Kidney (tissue), 14 donors: Measurements from ENCODE around the gene ASB8. TPM values are rescaled to one million over a fixed set of nuclear protein-coding genes. Genes with fewer than 3 reads are reported as not detected.

Experiments
- DNase-seq, 5 donors: peaks; one replicate each; pipeline ENCODE4 v3.0.0-alpha.2; 2013 to 2020
- FAIRE-seq: peaks from 2 replicates; lab custom pipeline; 2012; peaks lifted over from hg19 to GRCh38; lab: Jason Lieb, UNC
- H3K27ac ChIP-seq, 2 donors: one replicate each; pipeline ENCODE4 v1.7.0; 2013; ENCODE audit warnings: low read depth in 2 of 2, low read length in 2 of 2, inconsistent platforms in 1 of 2
- H3K27me3 ChIP-seq: one replicate; pipeline ENCODE4 v1.7.1; 2013; ENCODE audit warnings: low read length, inconsistent platforms; ENCODE audit not compliant: control insufficient read depth, insufficient read depth
- H3K36me3 ChIP-seq, 3 donors: one replicate each; pipeline versions ENCODE4 v1.7.0 to v1.7.1; 2013; ENCODE audit warnings: low read length in 3 of 3, control low read depth in 1 of 3, inconsistent platforms in 1 of 3; ENCODE audit not compliant: insufficient read depth in 3 of 3, control insufficient read depth in 2 of 3
- H3K4me1 ChIP-seq, 3 donors: one replicate each; pipeline versions ENCODE4 v1.7.0 to v1.7.1; 2013; ENCODE audit warnings: low read length in 3 of 3, inconsistent platforms in 1 of 3, low read depth in 1 of 3; ENCODE audit not compliant: control insufficient read depth in 2 of 3, insufficient read depth in 2 of 3
- H3K4me3 ChIP-seq, 3 donors: one replicate each; pipeline versions ENCODE4 v1.7.0 to v1.8.1; 2013; ENCODE audit warnings: low read length in 3 of 3, control low read depth in 1 of 3, inconsistent platforms in 1 of 3
- H3K9ac ChIP-seq, 3 donors: one replicate each; pipeline versions ENCODE4 v1.7.0 to v1.7.1; 2013; ENCODE audit warnings: low read length in 3 of 3, control low read depth in 1 of 3, inconsistent platforms in 1 of 3
- H3K9me3 ChIP-seq, 3 donors: one replicate each; pipeline versions ENCODE4 v1.7.0 to v1.7.1; 2013; ENCODE audit warnings: low read length in 3 of 3, control low read depth in 1 of 3, inconsistent platforms in 1 of 3; ENCODE audit not compliant: control insufficient read depth in 2 of 3, insufficient read depth in 1 of 3
- intact Hi-C: fragments of 100-400 bp; cut with DNase I; formaldehyde crosslinking; loops from one replicate; pipeline ENCODE4 v1.11.1; 2022
- polyA plus RNA-seq: library from polyadenylated mRNA; stranded (reverse); fragments of 350-450 nt; fragmentation: Illumina TruSeq; extraction: RNeasy Lipid Tissue Mini Kit (QIAGEN cat#74804); gene quantifications from one replicate; pipeline ENCODE4 v1.2.3, GENCODE V29; 2014; ENCODE audit warnings: low read depth, low replicate concordance; ENCODE audit not compliant: insufficient read depth
- total RNA-seq: library from RNA; stranded (reverse); fragmentation: NEBNext Ultra II Directional; extraction: Animal tissue kit (Norgen Biotek cat#: 25700); gene quantifications from one replicate; pipeline ENCODE4 v1.2.1, GENCODE V29; 2021
- TF ChIP-seq, protein P1 (sequence below): IDR thresholded peaks from 3 replicates; pipeline ENCODE4 v1.5.1; 2012; ENCODE audit warnings: mild to moderate bottlenecking, moderate library complexity, borderline replicate concordance; ENCODE audit not compliant: insufficient read depth; ENCODE audit errors: extremely low read depth
- donor health status: control.
- donor health status: control.
- donor health status: control.
- donor health status: control.
- donor health status: control.
- donor health status: DM: yes; HTN: yes; CAD: no.
- donor health status: Normal renal cell carcinoma (clear cell type).

ASB8 gene
- total and polyA plus RNA-seq, 2 donors from 2014 or later = 27.3 to 40.5 TPM

DNA sequence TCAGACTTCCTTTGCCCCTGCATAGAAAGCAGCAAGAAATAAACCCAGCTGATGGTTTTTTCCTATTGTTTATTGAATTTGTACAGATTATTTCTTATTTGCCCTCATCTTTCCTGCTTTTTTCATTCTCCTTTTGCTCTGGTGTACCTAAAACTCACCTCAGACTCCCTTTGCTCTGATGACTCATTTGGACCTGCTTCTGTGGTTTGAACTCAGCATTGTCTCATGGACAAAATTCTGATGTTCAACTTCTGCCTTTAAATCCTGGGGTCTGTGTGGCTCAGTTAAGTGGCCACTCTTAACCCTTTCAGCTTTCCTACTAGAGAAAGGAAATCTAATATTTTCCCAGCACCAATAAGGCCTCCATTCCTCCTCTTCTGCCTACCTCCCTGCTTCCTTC, 47.9 kb downstream of the ASB8 start:
- no peaks in the 10 kb centered on the region for H3K27me3 ChIP-seq
- DNase-seq = no peak
- TF ChIP-seq, protein P1, sequence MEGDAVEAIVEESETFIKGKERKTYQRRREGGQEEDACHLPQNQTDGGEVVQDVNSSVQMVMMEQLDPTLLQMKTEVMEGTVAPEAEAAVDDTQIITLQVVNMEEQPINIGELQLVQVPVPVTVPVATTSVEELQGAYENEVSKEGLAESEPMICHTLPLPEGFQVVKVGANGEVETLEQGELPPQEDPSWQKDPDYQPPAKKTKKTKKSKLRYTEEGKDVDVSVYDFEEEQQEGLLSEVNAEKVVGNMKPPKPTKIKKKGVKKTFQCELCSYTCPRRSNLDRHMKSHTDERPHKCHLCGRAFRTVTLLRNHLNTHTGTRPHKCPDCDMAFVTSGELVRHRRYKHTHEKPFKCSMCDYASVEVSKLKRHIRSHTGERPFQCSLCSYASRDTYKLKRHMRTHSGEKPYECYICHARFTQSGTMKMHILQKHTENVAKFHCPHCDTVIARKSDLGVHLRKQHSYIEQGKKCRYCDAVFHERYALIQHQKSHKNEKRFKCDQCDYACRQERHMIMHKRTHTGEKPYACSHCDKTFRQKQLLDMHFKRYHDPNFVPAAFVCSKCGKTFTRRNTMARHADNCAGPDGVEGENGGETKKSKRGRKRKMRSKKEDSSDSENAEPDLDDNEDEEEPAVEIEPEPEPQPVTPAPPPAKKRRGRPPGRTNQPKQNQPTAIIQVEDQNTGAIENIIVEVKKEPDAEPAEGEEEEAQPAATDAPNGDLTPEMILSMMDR = no peak
- no peak overlapping the region for H3K27ac ChIP-seq
- no peaks in the 10 kb centered on the region for H3K36me3 ChIP-seq
- no peaks in the 10 kb centered on the region for H3K9me3 ChIP-seq
- FAIRE-seq = no peak
- H3K9ac ChIP-seq = no peak overlapping the region
- intact Hi-C loops = no loop called here
- H3K4me1 ChIP-seq = peaks cover 7 to 12% (median 11%) of the 10 kb centered on the region in 3 donors
- H3K4me3 ChIP-seq = no peak overlapping the region

DNA sequence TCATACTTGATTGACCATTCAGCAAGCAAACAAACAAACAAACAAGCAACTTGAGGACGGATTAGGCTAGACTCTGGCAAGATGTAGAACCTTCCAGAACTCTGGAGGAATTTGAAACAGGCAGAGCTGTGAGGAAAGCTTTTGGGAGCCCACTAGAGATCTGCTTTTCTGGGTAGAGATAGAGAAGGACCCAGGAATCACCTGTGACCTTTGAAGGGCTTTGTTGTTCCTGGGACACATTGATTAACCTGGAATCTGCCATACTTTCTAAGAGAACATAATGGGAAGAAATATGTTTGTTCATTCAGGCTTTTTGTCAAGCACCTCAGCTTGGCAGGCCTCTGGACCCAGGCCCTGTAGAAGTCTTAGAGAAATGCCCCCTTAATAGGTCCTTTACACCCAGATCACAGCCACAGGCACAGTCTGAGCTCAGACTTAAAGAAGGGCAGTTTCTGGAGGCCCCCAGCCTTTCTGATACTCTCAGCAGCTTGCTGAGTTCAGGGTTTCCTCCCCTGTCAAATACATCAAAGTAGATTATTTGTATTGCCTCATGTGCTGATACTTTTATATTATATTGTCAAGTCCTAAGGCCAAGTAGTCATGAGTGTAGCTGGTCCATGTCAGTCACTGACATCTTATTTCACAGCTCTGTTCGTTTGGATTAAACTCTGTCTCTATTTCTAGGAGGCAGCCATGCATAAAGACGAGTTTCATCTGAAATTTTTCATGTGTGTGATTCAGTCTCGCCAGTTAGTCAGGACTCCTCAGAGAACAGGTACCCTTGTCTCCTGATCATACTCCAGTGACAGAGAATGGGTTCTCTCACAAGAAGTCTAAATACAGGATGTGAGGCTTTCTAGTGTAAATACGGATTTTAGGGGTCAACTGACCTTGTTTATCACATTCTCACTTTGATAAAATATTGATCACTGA, 50.4 kb downstream of the ASB8 start:
- intact Hi-C loops = no loop called here

DNA sequence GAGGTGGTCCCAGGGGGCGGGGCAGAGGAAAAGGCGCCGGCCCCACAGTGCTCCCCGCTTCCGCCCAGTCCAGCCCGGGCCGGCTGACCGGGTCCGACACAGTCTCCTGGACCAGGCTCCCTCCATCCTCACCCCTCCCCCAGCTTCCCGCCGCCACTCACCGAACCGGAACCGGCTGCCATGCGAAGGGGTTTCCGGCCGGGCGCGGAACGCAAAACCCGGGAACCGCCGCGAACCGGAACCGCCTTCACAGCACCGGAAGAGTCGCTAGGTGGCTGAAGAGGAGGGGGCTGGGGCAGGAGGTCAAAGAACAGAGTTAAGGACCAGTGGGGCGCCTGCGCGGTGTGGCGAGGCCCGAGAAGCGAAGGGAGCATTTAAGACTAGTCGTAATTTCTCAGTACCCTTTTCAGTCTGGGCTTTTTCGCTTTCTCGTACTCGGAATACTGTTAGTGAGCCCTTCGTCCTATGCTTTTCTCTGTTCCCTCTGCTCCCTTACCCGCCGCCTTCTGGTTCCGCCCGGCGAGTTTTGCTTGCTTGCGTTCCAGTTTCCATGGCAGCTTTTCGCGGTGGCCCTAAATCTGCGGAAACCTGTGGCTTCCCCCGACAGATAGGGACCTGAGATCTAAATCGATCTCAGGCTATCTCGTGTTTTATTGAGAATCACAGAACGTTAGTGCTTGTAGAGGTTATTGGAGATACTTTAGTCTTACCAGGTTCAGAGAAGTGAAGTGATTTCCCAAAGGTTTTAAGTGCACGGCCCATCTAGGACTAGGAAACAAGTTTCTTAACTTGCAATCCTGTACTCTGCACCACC, 51.2 kb downstream of the ASB8 start, which contains the start of gene SENP1:
Gene SENP1, minus strand, starts transcription at position 213 of the 814 bp plus-strand sequence. CDS start 4,607 bp downstream, outside the sequence.
- Histone ChIP-seq H3K36me3 (no peaks in the 10 kb centered on the region), H3K4me3 (peak within 1 kb of the TSS; percentile 82 to 98 (median 98)), H3K9ac (peak within 1 kb of the TSS; percentile 85 to 98 (median 94)), H3K4me1 (peaks cover 7 to 13% (median 12%) of the 10 kb centered on the region in 3 donors), H3K27me3 (no peaks in the 10 kb centered on the region), H3K27ac (peak within 1 kb of the TSS; percentile 97), H3K9me3 (no peaks in the 10 kb centered on the region)
- intact Hi-C loops = no loop called here
- peak; percentile 94 to 96 (median 96) for DNase-seq
- FAIRE-seq = no peak
- TF ChIP-seq, protein P1 = peak; percentile 1

More for the DNA sequence above, 50.4 kb downstream of the ASB8 start:
- H3K9ac ChIP-seq = peak overlapping the region; percentile 85 to 98 (median 94)
- no peaks in the 10 kb centered on the region for H3K27me3 ChIP-seq
- DNase-seq = no peak
- no peaks in the 10 kb centered on the region for H3K36me3 ChIP-seq
- TF ChIP-seq, protein P1 = no peak
- peak overlapping the region; percentile 97 for H3K27ac ChIP-seq
- FAIRE-seq = no peak
- peak overlapping the region; percentile 82 to 98 (median 98) for H3K4me3 ChIP-seq
- H3K9me3 ChIP-seq = no peaks in the 10 kb centered on the region
- peaks cover 7 to 13% (median 12%) of the 10 kb centered on the region in 3 donors for H3K4me1 ChIP-seq
